ENCODE results near the gene CAP2.

Gene CAP2

DNA sequence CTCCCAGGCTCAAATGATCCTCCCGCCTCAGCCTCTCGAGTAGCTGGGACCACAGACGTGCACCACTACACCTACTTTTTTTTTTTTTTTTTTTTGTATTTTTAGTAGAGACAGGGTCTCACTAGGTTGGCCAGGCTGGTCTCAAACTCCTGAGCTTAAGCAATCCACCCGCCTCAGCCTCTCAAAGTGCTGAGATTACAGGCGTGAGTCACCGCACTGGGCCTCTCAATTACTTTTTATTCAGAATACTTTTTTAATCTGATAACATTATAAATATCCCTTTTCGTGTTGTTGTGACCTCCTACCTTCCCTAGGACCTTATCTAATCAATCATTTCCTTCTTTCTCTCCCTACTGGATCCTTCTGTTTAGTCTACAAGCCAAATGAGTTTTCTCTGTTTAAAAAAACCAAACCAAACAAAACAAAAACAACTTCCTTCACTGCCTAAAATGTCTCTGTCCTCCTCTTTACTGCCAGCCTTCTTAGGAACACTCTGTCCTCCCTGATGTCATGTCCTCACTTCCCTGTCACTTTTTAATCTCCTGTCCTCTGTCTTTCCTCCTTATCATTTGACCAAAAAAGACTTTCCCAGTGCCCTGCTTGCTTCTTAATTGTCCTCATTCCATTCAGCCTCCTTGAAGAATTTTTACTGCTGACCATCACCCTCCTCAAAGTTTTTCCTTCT lies 85.0 kb downstream of the CAP2 start:
- no peak for DNase-seq

DNA sequence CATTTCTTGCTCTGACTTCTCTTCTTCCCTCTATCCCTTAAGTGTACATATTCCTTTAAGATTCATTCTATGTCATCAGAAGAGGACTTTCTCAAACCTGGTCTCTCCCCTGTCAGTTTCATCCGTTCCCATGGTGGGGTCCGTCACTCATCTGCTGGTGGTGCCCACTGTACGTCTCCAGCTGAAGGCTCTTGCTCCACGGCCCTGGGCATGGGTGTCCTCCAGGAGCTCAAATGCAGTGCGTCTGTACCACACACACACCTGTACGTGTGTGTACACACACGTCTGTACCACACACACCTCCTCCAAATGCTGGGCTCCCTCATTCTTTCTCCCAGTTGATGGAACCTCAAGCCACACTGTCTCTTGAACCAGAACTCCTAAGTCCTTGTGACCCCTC lies 85.6 kb downstream of the CAP2 start:
- DNase-seq, result no peak

DNA sequence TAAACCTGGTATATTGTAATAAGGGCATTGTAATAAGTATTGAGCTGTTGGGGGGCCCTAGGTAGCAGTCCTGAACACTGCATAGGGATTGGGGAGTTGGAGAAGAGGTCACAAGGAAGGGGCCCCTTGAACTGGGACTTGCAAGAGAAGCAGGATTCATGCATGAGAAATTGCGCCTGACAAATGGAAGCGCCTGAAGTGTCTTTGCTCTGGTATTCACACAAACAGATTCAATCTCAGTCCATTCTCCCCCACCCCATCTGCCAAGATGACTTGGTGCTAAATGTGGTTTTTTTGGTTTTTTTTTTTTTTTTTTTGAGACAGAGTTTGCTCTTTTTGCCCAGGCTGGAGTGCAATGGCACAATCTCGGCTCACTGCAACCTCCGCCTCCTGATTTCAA lies 87.1 kb downstream of the CAP2 start:
- DNase-seq, result no peak

DNA sequence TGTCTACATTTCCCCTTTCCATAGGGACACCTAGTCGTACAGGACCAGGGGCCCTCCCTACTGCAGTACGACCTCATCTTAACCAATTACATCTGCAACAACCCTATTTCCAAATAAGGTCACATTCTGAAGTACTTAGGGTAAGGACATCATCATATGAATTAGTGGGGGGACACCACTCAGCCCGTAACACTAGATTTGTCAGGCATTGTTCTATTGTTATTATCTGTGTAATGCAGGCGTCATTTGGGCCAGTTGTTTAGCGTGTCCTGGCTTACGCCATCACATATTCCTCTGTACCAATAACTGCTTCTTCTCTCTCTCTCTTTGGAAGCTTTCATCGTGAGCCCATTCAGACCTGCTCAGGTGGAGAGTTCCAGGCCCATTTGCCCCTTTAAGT lies 89.3 kb downstream of the CAP2 start:
- DNase-seq, result no peak

DNA sequence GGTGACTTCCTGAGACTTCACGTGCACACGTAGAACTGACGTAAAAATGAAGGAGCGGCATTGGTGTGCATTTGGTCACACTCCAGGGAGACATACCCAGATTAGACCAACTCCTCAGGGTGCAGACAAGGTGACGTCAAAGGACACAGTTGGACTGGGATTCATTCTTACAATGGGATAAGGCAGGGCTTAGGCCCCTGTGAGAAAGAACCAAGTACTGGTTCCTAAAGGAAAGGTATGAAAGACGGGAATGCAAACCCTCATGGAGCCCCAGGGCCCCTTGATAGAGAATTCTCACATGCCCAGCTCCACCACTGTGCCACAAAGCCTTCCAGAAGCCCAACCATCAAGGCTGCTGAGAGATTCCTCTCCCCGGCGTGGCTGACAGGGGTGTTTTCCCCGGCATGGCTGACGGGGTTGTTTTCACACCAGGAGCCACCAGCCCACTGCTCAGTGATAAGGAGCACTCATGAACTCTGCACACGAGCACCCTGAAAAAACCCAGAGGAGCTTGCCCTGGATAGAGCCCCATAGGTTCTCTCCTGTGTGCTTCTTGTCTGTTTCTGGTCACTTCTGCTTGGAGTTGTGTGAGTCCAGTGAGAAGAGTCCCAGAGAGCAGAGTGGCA lies 90.1 kb downstream of the CAP2 start:
- no peak for DNase-seq

DNA sequence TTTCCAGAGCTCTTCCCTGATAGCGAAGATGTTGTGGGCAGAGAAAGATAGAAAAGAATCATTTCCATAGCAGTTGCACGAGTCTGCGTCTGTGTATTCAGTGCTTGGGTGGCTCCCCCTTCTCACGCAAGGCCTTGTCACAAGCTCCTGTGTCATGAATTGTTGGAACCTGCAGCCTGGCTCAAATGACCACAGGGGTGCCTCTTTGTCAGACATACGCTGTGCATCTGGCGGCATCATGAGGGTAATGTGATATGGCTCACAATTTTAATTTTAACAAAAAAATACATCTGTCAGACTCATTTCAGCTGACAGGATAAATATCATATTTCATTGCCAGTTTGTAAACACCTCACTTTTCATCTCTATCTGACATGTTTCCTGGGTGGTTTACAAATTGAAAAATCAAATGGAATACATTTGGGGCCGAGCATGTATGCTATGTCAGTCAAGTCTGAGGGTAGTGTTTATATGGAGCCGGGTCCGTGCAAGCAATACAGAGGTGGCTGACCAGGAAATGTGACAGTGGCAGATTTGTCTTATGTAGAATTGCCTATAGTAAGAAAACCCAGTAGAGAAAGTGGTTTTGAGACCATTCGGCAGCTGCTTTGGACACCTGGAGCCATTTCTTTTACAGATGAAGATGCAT lies 90.9 kb downstream of the CAP2 start:
- no peak for DNase-seq

DNA sequence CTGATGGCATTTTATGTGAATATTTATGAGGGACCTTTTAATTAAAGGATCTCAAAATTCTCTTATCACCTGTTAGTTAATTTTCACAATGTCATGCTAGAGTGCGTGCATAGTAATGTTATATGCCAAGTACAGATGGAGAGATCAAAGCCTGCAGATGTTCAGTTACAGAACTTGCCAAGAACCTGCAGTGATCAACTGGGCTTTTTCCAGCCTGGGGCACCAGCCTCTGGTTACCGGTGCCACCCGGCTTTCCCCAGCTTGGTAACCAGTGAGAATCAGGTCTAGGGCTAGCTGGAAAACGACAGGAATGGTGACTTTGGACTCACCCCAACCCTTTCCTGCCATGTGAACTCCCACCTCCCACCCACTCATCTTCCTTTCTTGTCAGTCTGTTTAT lies 91.8 kb downstream of the CAP2 start:
- no peak for DNase-seq

DNA sequence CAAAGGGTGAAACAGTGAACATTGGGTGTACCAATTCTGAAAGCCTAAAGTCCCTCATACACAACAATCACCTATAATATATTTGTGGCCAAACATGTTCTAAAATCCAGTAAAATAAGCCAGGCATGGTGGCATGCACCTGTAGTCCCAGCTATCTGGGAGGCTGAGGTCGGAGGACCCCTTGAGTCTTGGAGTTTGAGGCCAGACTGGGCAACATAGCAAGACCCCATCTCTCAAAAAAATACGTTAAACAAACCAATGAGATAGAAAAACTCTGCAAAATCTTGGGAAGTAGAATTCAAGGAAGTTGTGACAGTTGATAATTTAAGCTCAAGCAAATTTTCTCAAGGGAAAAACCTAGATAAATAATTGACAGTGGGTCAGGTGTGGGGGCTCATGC lies 92.6 kb downstream of the CAP2 start:
- no peak for DNase-seq

DNA sequence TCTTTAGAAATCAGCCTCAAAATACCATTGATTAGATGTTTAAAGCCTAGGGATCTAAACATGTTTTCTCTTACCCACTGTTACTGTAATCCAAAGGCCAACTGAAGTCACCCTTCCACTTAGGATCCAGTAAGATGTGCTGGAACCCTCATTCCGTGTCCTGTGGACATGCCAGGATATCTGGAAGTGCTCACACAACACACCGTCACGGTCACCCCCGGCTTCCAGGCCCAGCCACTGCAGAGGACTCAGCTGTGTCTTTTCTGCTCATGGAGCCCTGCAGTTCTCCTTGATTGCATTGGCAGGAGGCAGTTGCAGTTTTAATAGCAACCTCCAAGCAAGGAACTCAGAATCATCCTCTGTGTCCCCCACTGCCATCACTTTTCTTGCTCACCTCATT lies 93.3 kb downstream of the CAP2 start:
- no peak for DNase-seq

DNA sequence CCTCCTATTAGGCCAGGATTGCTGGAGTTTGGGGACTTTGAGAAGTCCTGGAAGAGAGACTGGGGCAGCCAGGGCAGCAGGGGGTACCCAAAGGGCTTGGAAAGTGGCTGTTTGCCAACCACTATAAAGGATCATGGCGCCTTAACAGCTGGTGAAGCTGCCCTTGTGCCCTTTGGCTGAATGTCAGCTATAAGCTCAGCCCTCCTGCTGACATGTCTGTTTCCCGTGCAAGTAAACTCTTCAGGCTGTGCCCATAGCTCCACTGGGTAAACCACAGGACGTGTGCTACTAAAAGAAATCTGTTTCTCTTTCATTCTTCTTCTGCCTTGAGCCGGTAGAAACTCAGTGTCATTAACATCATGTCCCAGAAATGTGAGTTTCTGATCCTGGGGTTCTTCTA lies 97.3 kb downstream of the CAP2 start:
- no peak for DNase-seq

DNA sequence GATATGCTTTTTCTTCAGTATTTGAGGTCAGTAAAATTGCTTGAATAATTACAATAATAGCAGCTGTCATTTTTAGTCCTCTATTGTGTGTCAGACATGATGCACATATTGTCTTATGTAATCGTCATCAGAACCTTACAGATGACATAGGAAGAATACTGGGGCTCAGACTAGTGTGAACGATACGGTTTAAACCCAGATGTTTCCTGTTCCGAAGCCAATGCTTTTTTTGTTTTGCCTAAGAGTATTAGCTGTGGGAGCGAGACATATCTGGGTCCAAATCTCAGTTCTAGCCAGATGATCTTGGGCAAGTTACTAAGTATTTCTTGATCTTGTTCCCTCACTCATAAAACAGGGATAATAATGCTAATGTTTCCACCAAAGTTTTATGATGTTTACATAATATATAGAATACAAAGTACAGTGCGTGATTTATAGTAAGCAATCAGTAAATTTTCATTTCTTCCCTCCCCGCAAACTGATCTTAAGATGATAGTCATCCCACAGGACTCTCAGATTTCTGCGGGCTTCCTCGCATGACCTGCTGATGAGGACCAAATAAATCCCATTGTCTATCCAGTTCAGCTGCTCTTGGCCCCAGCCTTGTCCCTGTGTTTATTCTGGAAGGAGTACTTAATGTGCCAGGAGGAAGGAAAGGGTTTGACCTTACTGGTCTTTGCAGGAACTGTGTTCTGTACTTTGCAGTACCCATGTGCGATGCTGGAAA lies 98.2 kb downstream of the CAP2 start:
- no peak for DNase-seq

DNA sequence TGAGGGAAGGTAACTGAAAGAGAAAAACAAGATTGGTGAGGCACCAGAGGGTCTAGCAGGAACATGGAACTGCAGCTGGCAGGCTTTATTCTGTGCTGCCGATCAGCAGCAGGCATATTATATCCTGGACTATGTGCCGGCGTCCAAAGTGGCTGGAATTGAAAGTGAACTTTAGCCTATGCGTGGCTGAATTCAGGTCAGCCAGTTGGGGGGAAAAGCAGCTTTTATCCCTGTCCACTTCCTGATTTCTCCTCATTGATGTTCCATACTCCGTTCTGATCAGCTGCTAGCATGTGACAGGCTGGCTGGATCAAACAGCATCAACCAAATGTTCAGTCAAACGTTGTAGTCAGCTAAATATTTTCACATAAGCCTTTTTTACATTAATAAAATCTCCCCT lies 99.0 kb downstream of the CAP2 start:
- DNase-seq, result no peak

DNA sequence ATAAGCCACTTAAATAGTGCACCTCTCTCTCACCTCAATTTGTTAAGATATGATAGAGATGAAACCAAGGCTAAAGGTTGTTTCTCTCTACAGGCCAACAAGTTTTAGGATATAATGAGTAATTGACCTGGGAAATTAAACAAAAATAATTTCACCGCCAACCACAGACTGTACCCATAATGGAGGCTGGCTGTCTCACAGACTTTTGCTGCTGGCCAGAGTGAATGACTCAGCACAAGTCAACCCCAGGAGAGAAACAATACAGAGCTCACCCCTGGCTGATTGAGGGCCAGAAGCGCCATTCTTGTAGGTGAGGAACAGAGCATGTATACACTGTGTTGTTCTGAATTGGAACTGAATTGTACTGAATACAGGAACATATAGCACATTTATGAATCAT lies 99.9 kb downstream of the CAP2 start:
- DNase-seq, result no peak

DNA sequence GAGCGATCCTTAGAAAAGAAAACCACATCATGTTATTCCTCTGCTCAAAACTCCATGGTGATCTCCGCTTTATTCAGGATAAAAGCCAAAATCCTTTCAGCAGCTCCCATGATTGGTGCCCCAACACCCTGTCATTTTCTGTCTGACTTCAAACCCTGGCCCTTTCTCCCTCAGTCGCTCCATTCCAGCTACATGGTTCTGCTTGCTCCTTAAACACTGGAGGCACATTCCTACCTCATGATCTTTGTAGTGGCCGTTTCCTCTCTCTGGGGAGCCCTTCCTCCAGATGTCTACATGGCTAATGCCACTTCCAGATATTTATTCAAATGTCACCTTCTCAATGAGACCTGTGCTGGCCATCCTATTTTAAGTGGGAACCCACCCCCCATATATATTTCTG lies 100.8 kb downstream of the CAP2 start:
- DNase-seq, result no peak

DNA sequence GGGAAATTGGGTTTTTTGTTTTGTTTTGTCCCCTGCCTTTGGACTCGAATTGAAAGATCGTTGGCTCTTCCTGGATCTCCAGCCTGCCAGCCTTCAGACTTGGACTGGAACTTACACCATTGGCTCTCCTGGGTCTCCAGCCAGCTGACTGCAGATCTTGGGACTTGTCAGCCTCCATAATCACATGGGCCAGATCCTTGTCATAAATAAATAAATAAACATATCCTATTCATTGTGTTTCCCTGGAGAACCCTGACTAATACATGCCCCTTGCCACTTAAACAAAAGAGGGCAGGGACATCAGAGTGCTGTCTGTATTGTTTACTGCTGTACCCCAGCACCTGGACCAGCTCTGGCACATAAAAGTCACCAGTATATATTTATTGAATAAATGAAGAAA lies 101.5 kb downstream of the CAP2 start:
- DNase-seq, result no peak

DNA sequence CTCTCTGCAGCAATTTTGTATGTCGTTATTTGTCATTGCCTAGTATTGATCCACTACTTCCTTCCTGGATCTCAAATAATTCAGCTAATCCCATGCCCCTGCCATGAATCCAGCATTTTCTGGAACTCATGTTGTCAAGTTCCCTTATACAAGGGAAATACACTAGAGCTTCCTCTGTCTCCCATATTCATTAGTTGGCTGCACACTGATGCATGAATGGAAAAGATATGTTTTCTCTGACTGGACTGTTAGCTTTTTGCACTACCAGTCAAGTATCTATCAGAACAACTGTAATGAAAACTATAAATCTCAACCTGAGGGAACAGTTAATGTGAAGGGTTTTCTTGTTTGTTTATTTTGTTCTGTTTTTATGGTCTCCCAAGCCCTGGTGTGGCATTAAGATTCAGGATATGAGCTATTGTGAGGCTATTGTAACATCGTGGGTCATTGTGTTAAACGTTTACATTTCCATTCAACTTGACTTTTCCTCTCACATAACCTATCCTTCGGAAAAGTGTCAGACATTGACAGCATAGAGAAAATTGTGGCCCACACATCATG lies 104.2 kb downstream of the CAP2 start:
- DNase-seq, result no peak

DNA sequence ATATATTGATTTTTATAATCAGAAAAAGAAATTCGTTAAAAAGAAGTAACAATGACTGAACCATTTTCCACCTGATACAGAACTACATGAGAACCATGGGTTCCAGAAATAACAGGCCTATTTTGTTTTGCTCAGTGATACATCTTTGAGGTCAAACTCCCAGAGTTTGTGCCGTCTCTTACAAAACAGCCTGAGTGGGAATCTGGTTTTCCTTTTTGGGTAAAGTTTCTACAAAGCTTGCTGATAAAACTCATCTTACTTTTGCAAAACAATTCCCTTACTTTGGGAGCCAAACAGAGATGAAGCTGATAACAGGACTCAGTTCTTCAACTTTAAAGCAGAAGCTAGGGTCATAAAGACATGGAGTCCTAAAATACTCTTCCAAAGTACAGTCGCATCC lies 108.0 kb downstream of the CAP2 start:
- DNase-seq, result no peak

DNA sequence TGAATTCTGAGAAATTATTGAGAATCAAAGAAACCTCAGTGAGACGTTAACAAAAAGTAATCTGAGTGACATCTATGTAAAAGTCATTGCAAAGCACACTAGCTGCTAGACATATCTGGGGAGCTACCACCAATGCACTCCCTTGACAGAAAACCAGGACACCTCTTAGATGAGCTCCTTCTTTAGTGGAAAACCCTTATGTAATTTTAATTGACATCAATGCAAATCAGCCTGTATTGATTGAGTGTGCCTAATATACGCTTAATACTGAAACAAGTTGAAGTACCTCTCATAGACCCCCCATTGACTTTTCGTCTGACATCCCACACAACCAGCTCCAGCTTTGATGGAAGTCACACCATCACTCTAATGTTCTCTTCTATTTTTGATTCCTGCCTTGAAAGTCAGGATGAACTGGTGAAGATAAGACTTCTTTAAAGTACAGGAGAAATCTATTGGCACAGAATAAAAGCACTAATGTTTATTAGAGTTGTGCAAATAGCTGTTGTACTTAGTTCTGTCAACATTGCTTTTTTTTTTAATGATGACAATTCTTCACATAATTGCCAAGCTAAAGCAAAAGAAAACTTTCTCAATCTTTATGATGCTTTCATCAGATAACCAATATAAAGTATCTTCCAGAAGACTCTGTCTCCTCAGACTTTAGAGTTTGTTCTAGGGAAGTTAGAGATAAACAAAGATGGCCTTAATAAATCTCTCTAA lies 108.7 kb downstream of the CAP2 start:
- no peak for DNase-seq

DNA sequence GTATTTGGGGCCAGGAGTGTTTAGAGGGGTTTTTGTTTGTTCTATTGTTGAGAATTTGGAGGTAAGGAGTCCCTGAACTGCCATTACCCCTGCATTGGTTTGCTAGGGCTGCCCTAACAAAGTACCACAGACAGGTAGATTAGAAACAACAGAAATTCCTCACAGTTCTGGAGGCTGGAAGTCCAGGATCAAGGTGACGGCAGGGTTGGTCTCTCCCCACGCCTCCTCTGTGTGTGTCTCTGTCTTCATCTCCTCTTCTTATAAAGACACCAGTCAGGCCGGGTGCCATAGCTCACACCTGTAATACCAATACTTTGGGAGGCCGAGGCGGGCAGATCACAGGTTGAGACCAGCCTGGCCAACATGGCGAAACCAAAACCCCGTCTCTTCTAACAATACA lies 109.7 kb downstream of the CAP2 start:
- DNase-seq, result no peak

DNA sequence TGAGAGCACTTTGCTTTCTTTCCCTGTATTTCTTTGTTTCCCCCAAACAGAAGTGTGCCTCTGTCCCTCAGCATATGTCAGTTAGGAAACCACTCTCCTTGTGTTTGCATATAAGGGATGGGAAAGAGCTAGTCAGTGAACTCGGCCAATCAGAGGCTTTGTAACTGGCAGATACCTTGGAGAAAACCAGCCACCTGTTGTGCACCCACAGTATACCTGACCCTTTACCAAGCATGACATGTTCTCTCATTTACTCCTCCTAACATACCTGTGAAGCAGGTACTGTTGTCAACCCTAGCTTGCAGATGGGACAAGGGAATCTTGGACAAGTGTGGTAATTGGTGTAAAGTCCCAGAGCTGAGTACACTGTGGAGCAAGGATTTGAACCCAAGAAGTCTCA lies 110.6 kb downstream of the CAP2 start:
- no peak for DNase-seq

DNA sequence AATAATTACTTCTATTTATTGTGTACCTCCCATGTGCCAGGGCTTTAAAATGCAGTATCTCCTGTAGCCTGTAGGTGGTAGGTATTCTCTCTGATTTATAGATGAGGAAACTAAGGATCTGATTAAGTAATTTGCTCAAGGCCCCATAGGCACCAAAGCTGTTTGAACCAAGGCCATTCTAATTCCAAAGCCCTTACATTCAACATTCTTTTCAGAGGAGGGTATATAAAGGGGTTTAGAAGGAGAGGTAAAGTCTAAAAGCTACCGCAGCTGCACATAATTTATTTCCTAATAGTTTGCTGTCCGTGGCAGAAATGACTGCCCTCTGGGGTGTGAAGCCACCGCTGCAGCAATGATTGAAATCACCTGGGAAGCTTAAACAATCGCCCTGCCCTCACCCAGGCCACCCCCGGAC lies 111.7 kb downstream of the CAP2 start:
- no peak for DNase-seq

DNA sequence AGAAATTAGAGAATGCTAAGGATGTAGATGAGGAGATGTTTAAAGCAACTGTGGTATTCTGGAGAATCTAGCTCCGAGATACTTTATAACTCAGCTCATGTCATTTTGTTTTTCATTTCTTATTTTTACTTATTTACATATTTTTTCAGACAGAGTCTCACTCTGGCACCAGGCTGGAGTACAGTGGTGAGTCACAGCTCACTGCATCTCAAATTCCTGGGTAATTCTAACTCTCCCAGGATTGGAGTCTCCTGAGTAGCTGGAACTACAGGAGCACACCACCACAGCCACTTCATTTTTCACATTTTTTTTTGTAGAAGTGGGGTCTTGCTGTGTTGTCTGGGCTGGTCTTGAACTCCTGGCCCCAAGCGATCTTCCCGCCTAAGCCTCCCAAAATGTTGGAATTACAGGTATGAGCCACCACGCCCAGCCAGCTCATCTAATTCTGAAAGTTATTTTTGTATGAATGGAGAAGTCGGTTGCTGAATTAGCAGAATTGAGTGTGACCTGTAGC lies 112.4 kb downstream of the CAP2 start:
- DNase-seq, result no peak

DNA sequence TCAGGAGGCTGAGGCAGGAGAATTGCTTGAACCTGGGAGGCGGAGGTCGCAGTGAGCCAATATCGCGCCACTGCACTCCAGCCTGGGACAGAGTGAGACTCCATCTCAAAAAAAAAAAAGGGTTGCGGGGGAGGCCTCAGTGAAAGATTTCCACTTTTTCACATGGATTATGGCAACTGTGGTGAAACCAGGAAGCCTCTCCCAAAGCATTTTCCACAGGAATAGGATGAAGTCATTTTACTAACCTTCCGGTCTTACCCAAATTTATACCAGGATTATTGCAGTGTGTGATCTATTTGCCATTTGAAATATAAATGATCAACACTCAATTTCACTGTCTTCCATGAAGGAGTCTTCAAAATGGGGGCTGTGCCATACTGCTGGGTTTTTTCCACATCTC lies 113.1 kb downstream of the CAP2 start:
- DNase-seq, result no peak

Measured in NCI-H2227 treated with DMSO at 0.1 percent for 48 hours (cell line).